Muscle layer of colon (tissue), 2 donors: ENCODE measurements around the gene OR6K6.

ENCODE experiments used
- H3K27ac ChIP-seq: one replicate; pipeline ENCODE4 v1.7.0; 2013; ENCODE audit warnings: low read depth, mild to moderate bottlenecking, low read length, moderate library complexity
- H3K27me3 ChIP-seq, 2 donors: one replicate each; pipeline ENCODE4 v1.7.0; 2013; ENCODE audit warnings: low read length in 2 of 2, mild to moderate bottlenecking in 2 of 2; ENCODE audit not compliant: insufficient read depth in 2 of 2, control insufficient read depth in 1 of 2
- H3K36me3 ChIP-seq: one replicate; pipeline ENCODE4 v1.7.0; 2013; ENCODE audit warnings: mild to moderate bottlenecking, low read length; ENCODE audit not compliant: insufficient read depth
- H3K4me1 ChIP-seq: one replicate; pipeline ENCODE4 v1.7.0; 2013; ENCODE audit warnings: mild to moderate bottlenecking, low read length; ENCODE audit not compliant: insufficient read depth
- H3K4me3 ChIP-seq, 2 donors: one replicate each; pipeline ENCODE4 v1.7.0; 2013; ENCODE audit warnings: low read length in 2 of 2, low read depth in 1 of 2, mild to moderate bottlenecking in 1 of 2, moderate library complexity in 1 of 2
- H3K9ac ChIP-seq: one replicate; pipeline ENCODE4 v1.7.0; 2013; ENCODE audit warnings: low read length
- H3K9me3 ChIP-seq: one replicate; pipeline ENCODE4 v1.7.0; 2013; ENCODE audit warnings: mild to moderate bottlenecking, low read length
- donor health status: abdominal sarcoma.
- donor health status: Adenocarcinoma of cecum.

Gene OR6K6

GRCh38 chr1:158754420-158754819, at the start of gene OR6K6:
OR6K6 (plus strand) TSS chr1:158754720; CDS start chr1:158754888, 168 bp downstream.
- Histone ChIP-seq H3K4me1 (no peaks in the 10 kb centered on the region), H3K27me3 (no peaks in the 10 kb centered on the region), H3K4me3 (no peak within 1 kb of the TSS), H3K9ac (no peak within 1 kb of the TSS), H3K27ac (no peak within 1 kb of the TSS), H3K9me3 (no peaks in the 10 kb centered on the region), H3K36me3 (no peaks in the 10 kb centered on the region)

DNA sequence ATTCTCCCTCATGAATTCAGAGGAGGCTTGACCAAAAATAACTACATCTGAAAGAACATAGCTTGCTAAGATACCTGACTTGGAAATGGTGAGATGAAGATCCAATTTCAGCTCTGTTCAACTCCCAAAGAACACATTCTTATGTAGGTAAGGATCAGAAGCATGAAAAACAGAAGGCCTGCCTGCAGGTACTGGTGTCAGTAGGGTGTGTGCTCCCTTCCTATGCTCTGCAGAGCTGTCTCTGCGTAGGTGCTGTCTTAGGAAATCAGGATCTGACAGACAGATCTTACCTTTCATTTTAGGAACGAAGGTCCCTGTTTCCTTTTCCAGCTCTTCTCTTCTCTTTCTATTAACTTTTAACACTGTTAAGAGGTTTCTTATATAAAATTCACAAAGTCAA, 48.4 kb upstream of the OR6K6 start:
- no peak overlapping the region for H3K27ac ChIP-seq

GRCh38 chr1:158711098-158711497, 43.4 kb upstream of the OR6K6 start:
- Histone ChIP-seq H3K27me3 (no peaks in the 10 kb centered on the region), H3K36me3 (no peaks in the 10 kb centered on the region), H3K9ac (no peak overlapping the region), H3K27ac (no peak overlapping the region), H3K9me3 (no peaks in the 10 kb centered on the region), H3K4me3 (no peak overlapping the region), H3K4me1 (no peaks in the 10 kb centered on the region)

More for the DNA sequence above, 48.4 kb upstream of the OR6K6 start:
- Histone ChIP-seq H3K9me3 (no peaks in the 10 kb centered on the region), H3K36me3 (no peaks in the 10 kb centered on the region), H3K9ac (no peak overlapping the region), H3K4me3 (no peak overlapping the region), H3K4me1 (no peaks in the 10 kb centered on the region), H3K27me3 (no peaks in the 10 kb centered on the region)

GRCh38 chr1:158714754-158715153, 39.8 kb upstream of the OR6K6 start:
- no peaks in the 10 kb centered on the region for H3K27me3 ChIP-seq
- no peak overlapping the region for H3K4me3 ChIP-seq
- no peak overlapping the region for H3K9ac ChIP-seq
- H3K9me3 ChIP-seq = no peaks in the 10 kb centered on the region
- H3K4me1 ChIP-seq = no peaks in the 10 kb centered on the region
- no peak overlapping the region for H3K27ac ChIP-seq
- no peaks in the 10 kb centered on the region for H3K36me3 ChIP-seq

GRCh38 chr1:158716335-158716734, 38.2 kb upstream of the OR6K6 start:
- H3K27me3 ChIP-seq = no peaks in the 10 kb centered on the region
- no peaks in the 10 kb centered on the region for H3K36me3 ChIP-seq
- no peaks in the 10 kb centered on the region for H3K9me3 ChIP-seq
- no peaks in the 10 kb centered on the region for H3K4me1 ChIP-seq
- H3K9ac ChIP-seq = no peak overlapping the region
- H3K27ac ChIP-seq = no peak overlapping the region
- H3K4me3 ChIP-seq = no peak overlapping the region

GRCh38 chr1:158717344-158717743, 37.2 kb upstream of the OR6K6 start:
- H3K9ac ChIP-seq = no peak overlapping the region
- no peaks in the 10 kb centered on the region for H3K27me3 ChIP-seq
- no peaks in the 10 kb centered on the region for H3K4me1 ChIP-seq
- H3K4me3 ChIP-seq = no peak overlapping the region
- no peaks in the 10 kb centered on the region for H3K9me3 ChIP-seq
- no peaks in the 10 kb centered on the region for H3K36me3 ChIP-seq
- H3K27ac ChIP-seq = no peak overlapping the region

DNA sequence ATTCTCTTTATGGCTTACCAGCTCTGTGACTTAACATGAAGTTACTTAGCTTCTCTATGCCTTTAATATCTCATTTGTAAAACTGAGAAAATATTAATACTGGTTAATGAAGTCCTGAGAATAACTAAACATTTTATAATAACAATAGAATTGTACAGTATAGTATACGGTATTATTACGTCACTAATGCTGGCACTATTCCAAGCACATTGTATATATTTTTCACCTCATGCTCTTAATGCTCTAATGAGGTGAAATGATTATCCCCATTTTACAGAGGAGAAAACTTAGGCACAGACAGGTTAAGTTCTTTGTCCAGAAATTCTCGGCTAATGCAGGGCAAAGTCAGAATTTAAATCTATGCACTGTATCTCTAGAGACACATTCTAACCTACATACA, 34.9 kb upstream of the OR6K6 start:
- Histone ChIP-seq H3K36me3 (no peaks in the 10 kb centered on the region), H3K27me3 (no peaks in the 10 kb centered on the region), H3K9ac (no peak overlapping the region), H3K27ac (no peak overlapping the region), H3K4me3 (no peak overlapping the region), H3K4me1 (no peaks in the 10 kb centered on the region), H3K9me3 (no peaks in the 10 kb centered on the region)

GRCh38 chr1:158720620-158721019, 33.9 kb upstream of the OR6K6 start, which contains the start of gene OR6K3:
OR6K3 (minus strand) TSS chr1:158720720; CDS start chr1:158718115, 2,605 bp downstream.
- Histone ChIP-seq H3K9me3 (no peaks in the 10 kb centered on the region), H3K27me3 (no peaks in the 10 kb centered on the region), H3K4me3 (no peak within 1 kb of the TSS), H3K27ac (no peak within 1 kb of the TSS), H3K4me1 (no peaks in the 10 kb centered on the region), H3K36me3 (no peaks in the 10 kb centered on the region), H3K9ac (no peak within 1 kb of the TSS)

DNA sequence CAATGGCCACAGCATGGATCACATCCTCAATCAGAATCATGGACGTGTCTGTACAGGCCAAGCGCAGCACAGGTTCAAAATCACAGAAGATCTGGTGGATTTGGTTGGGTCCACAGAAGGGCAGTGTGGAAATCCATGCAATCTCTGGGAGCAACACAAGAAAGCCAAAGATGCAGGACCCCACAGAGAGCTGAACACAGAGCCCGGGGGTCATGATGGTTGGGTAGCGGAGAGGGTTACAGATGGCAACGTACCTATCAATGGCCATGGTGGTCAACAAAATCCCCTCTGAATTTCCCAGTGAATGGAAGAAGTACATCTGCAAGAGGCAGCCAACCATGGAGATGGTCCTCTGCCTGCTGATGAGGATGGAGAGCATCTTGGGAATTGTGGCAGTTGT, 30.1 kb upstream of the OR6K6 start:
- Histone ChIP-seq H3K9me3 (no peaks in the 10 kb centered on the region), H3K4me1 (no peaks in the 10 kb centered on the region), H3K9ac (no peak overlapping the region), H3K27me3 (no peaks in the 10 kb centered on the region), H3K36me3 (no peaks in the 10 kb centered on the region), H3K4me3 (no peak overlapping the region), H3K27ac (no peak overlapping the region)

GRCh38 chr1:158728510-158729225, 25.9 kb upstream of the OR6K6 start:
- Histone ChIP-seq H3K27ac (no peak overlapping the region), H3K27me3 (no peaks in the 10 kb centered on the region), H3K9ac (no peak overlapping the region), H3K4me3 (no peak overlapping the region), H3K36me3 (no peaks in the 10 kb centered on the region), H3K4me1 (no peaks in the 10 kb centered on the region), H3K9me3 (no peaks in the 10 kb centered on the region)

GRCh38 chr1:158730453-158730852, 24.1 kb upstream of the OR6K6 start:
- no peaks in the 10 kb centered on the region for H3K36me3 ChIP-seq
- H3K9ac ChIP-seq = no peak overlapping the region
- H3K4me3 ChIP-seq = no peak overlapping the region
- H3K4me1 ChIP-seq = no peaks in the 10 kb centered on the region
- H3K27ac ChIP-seq = no peak overlapping the region
- no peaks in the 10 kb centered on the region for H3K9me3 ChIP-seq
- no peaks in the 10 kb centered on the region for H3K27me3 ChIP-seq

DNA sequence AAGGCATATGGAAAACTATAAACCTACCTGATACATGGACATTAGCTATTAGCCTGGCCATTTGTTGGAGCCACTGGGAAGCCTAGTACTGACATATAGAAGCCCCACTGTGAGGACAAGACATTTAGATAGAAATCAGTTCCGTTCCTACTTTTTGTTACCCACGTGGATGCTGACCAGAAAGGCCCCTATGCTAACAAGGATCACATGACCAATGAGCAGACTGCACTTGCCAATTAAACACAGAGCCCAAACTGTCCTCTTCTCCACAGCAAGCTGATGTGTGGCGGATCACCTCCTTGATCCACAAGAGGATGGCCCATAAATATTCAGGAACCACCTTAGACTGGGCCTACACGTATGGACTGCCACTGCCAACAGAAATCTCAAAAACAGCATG, 22.8 kb upstream of the OR6K6 start:
- Histone ChIP-seq H3K27ac (no peak overlapping the region), H3K27me3 (no peaks in the 10 kb centered on the region), H3K9me3 (no peaks in the 10 kb centered on the region), H3K4me3 (no peak overlapping the region), H3K4me1 (no peaks in the 10 kb centered on the region), H3K36me3 (no peaks in the 10 kb centered on the region), H3K9ac (no peak overlapping the region)
